ENCODE data around the gene TMTC2.

The TMTC2 gene

DNA sequence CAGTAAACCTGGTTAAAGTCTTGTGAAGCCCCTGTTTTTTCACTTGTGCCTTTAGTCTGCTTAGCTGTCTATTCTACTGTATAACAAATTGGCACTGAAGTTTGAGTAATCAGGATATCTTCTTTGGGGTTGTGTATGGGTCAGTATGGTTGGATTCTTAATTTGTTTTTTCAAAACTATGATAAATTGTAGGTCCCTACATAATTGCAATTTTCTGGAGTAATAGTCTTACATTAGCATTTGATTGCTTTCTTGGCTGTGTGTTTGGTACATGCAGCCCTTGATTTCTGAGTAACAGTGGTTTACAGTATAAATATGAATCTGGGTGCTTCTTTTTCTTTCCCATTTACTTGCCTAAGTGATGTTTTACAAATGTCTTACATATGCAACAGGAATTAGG is 186.6 kb downstream of the TMTC2 start:
- no peak for DNase-seq (ENCODE audit: low spot score)
- in situ Hi-C loops (cut with MboI; ENCODE audit: low pct_unique_long_range_greater_than_20kb, low sequenced_read_pairs, unreplicated experiment), result no loop called here
- TF ChIP-seq, protein P1, sequence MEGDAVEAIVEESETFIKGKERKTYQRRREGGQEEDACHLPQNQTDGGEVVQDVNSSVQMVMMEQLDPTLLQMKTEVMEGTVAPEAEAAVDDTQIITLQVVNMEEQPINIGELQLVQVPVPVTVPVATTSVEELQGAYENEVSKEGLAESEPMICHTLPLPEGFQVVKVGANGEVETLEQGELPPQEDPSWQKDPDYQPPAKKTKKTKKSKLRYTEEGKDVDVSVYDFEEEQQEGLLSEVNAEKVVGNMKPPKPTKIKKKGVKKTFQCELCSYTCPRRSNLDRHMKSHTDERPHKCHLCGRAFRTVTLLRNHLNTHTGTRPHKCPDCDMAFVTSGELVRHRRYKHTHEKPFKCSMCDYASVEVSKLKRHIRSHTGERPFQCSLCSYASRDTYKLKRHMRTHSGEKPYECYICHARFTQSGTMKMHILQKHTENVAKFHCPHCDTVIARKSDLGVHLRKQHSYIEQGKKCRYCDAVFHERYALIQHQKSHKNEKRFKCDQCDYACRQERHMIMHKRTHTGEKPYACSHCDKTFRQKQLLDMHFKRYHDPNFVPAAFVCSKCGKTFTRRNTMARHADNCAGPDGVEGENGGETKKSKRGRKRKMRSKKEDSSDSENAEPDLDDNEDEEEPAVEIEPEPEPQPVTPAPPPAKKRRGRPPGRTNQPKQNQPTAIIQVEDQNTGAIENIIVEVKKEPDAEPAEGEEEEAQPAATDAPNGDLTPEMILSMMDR (IDR thresholded peaks at IDR 0.05; ENCODE audit: extremely low read depth, insufficient read depth, missing control alignments), result no peak

DNA sequence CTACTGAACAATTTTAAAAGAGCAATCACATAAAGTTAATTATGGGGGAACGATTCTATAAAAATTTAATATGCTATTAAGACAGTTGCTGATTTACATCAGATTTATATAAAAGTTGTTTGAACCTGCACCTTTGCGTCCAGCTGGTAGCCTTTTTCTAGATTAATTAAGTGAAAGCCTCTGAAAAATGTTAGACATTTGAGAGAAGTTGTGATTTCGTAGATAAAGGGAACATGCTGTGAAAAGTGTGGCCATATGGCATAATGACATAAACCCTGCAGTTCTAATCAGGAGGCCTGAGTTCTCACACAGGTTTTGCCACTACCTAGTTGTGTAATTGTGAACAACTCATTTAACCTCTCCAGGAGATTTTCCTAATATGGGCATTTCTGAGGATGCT is 187.2 kb downstream of the TMTC2 start:
- TF ChIP-seq, protein P1 (IDR thresholded peaks at IDR 0.05; ENCODE audit: extremely low read depth, insufficient read depth, missing control alignments), result no peak
- no peak for DNase-seq (ENCODE audit: low spot score)
- in situ Hi-C loops (cut with MboI; ENCODE audit: low pct_unique_long_range_greater_than_20kb, low sequenced_read_pairs, unreplicated experiment), result no loop called here

DNA sequence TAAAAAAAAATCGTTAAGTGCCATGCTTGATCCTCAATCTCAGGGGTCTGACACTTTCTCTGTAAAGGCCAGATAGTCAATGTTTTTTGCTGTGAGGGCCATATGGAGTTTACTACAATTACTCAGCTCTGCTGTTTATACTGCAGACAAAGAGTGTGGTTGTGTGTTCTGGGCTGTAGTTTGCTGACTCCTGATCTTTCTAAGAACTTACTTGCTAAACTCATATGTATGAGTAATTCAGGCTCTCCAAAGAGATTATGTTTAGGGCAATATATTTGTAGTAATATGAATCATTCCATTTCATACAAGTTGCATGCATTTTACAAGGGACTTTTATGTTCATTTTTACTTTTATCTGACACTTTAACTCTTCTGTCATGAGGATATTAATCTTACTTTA is 188.2 kb downstream of the TMTC2 start:
- TF ChIP-seq, protein P1 (IDR thresholded peaks at IDR 0.05; ENCODE audit: extremely low read depth, insufficient read depth, missing control alignments), result no peak
- in situ Hi-C loops (cut with MboI; ENCODE audit: low pct_unique_long_range_greater_than_20kb, low sequenced_read_pairs, unreplicated experiment), result no loop called here
- no peak for DNase-seq (ENCODE audit: low spot score)

DNA sequence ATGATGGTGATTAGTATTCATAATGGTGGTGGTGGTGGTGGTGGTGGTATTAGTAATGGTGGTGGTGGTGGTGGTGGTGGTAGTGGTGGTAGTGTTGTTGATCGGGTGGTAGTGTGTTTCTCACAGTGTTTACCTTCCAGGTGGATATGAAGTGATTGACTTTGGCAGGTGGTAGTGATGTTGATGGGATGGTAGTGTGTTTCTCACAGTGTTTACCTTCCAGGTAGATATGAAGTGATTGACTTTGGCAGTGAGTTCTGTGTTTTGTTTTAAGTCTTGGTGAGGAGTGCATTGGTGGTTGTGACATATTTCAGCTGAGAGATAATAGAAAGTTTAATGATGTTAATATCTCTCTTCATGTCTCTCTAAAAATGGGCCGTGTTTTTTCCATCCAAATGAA is 189.4 kb downstream of the TMTC2 start:
- in situ Hi-C loops (cut with MboI; ENCODE audit: low pct_unique_long_range_greater_than_20kb, low sequenced_read_pairs, unreplicated experiment), result no loop called here
- TF ChIP-seq, protein P1 (IDR thresholded peaks at IDR 0.05; ENCODE audit: extremely low read depth, insufficient read depth, missing control alignments), result no peak
- no peak for DNase-seq (ENCODE audit: low spot score)

DNA sequence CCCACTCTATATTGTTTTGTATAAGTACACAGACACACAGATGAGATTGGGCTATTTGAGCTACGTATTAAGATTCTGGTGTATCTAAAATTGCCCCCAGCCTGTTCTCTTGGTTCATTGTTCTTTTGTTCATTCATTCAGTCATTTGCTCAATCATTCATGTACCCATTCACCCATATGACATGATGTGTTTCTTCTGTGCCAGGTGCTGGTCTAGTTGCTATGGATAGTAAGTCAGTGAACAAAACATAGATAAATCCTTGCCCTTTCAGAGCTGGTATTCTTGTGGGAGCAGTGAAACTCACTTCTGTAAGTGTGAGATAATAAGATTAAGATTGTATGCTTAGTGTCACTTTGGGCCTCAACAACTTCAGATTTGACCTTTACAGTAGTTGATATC is 191.3 kb downstream of the TMTC2 start:
- DNase-seq (ENCODE audit: low spot score), result no peak

DNA sequence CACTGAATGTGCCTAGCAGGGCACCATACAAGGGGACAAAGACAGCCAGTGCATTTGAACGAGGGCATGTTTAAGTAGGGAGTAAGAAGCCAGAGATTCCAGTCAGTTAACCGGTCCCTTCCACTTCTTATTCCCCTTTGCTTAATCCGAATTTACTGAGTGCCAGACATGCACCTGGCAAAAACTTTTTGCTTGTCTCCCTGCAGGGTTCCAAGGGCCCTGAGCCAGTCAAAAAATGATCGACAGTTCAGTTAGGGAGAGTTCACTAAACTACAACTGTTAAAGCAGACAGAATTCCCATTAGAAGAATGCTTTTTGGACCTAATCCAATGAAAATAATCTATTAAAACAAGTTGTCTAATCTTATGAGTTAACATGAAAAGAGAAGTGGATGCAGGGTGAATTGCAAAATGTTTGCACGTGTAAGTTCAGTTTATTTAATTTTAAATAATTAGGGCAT is 193.8 kb downstream of the TMTC2 start:
- TF ChIP-seq, protein P1 (IDR thresholded peaks at IDR 0.05; ENCODE audit: extremely low read depth, insufficient read depth, missing control alignments), result no peak
- in situ Hi-C loops (cut with MboI; ENCODE audit: low pct_unique_long_range_greater_than_20kb, low sequenced_read_pairs, unreplicated experiment), result no loop called here
- DNase-seq (ENCODE audit: low spot score), result no peak

More for the DNA sequence above, 191.3 kb downstream of the TMTC2 start:
- in situ Hi-C loops (cut with MboI; ENCODE audit: low pct_unique_long_range_greater_than_20kb, low sequenced_read_pairs, unreplicated experiment), result no loop called here
- TF ChIP-seq, protein P1 (IDR thresholded peaks at IDR 0.05; ENCODE audit: extremely low read depth, insufficient read depth, missing control alignments), result no peak
